Calu3 (cell line): ENCODE measurements around the gene NPAT. TPM values are rescaled to one million over a fixed set of nuclear protein-coding genes. Genes with fewer than 3 reads are reported as not detected.
"Not testable (repeated sequence)": the region's sequence is repeated elsewhere in the genome, so short reads cannot be mapped to it uniquely, and the experiment has no call there.

ENCODE experiments used
- BruUV-seq: library from RNA; stranded (reverse); fragments of 400-500 nt; replicated peaks from 2 replicates; lab custom pipeline; 2021; lab: Mats Ljungman, UMichigan
- CTCF ChIA-PET: fragments of 300-600 bp; sonication (Branson Sonifier 250); formaldehyde crosslinking; loops from one replicate; lab custom pipeline; 2022; ENCODE audit warnings: antibody characterized with exemption; lab: Charles Lee
- DNase-seq: peaks from one replicate; pipeline ENCODE4 v3.0.0; 2022
- H3K27ac Mint-ChIP-seq: one replicate; pipeline ENCODE4 v1.8.0; 2022; ENCODE audit warnings: mixed read lengths; ENCODE audit not compliant: unreplicated experiment
- H3K27me3 Mint-ChIP-seq: one replicate; pipeline ENCODE4 v1.8.0; 2022; ENCODE audit warnings: mixed read lengths; ENCODE audit not compliant: unreplicated experiment
- H3K36me3 Mint-ChIP-seq: one replicate; pipeline ENCODE4 v1.8.0; 2022; ENCODE audit warnings: mild to moderate bottlenecking, moderate library complexity, mixed read lengths; ENCODE audit not compliant: insufficient read depth, unreplicated experiment
- H3K4me1 Mint-ChIP-seq: one replicate; pipeline ENCODE4 v1.8.0; 2022; ENCODE audit warnings: mild to moderate bottlenecking, low read depth, mixed read lengths; ENCODE audit not compliant: unreplicated experiment
- H3K4me3 Mint-ChIP-seq: one replicate; pipeline ENCODE4 v1.8.0; 2022; ENCODE audit warnings: mild to moderate bottlenecking, low read depth, moderate library complexity, mixed read lengths; ENCODE audit not compliant: unreplicated experiment
- H3K9me3 Mint-ChIP-seq: one replicate; pipeline ENCODE4 v1.8.0; 2022; ENCODE audit warnings: low read depth, mixed read lengths; ENCODE audit not compliant: unreplicated experiment
- CTCF ChIP-seq: fragments of 200-600 bp; IDR thresholded peaks from one replicate; pipeline ENCODE4 v1.8.0; 2022; ENCODE audit warnings: antibody characterized with exemption; ENCODE audit not compliant: unreplicated experiment
- intact Hi-C: fragments of 100-400 bp; cut with micrococcal nuclease; formaldehyde crosslinking; loops from one replicate; pipeline ENCODE4 v1.10.0; 2022; ENCODE audit not compliant: unreplicated experiment
- total RNA-seq: library from RNA; stranded (reverse); gene quantifications from 2 replicates; pipeline ENCODE4 v1.2.3, GENCODE V29; 2022

The NPAT gene
- total RNA-seq, 1 experiment from 2014 or later: 11.5 TPM

GRCh38 chr11:108177570-108177969 is 44.9 kb downstream of the NPAT start:
- no peak for DNase-seq

GRCh38 chr11:108170184-108170583 is 52.3 kb downstream of the NPAT start:
- CTCF ChIA-PET: no interaction called here
- H3K9me3 Mint-ChIP-seq: no peaks in the 10 kb centered on the region
- intact Hi-C loops: no loop called here

More at GRCh38 chr11:108177570-108177969, 44.9 kb downstream of the NPAT start:
- BruUV-seq: no TSS peak
- no peak for TF ChIP-seq CTCF
- Mint-ChIP-seq H3K9me3 (no peaks in the 10 kb centered on the region), H3K36me3 (peaks cover 4% of the 10 kb centered on the region), H3K4me3 (no peak overlapping the region), H3K27me3 (no peaks in the 10 kb centered on the region), H3K4me1 (no peaks in the 10 kb centered on the region), H3K27ac (no peak overlapping the region)
- intact Hi-C loops: no loop called here
- CTCF ChIA-PET: no interaction called here

GRCh38 chr11:108167624-108168023 is 54.8 kb downstream of the NPAT start:
- no peak overlapping the region for H3K27ac Mint-ChIP-seq
- no peaks in the 10 kb centered on the region for H3K27me3 Mint-ChIP-seq
- H3K9me3 Mint-ChIP-seq: no peaks in the 10 kb centered on the region
- intact Hi-C loops: no loop called here
- H3K36me3 Mint-ChIP-seq: peaks cover 5% of the 10 kb centered on the region
- no peaks in the 10 kb centered on the region for H3K4me1 Mint-ChIP-seq
- no peak for TF ChIP-seq CTCF
- no TSS peak for BruUV-seq
- DNase-seq: no peak
- CTCF ChIA-PET: no interaction called here
- no peak overlapping the region for H3K4me3 Mint-ChIP-seq

More at GRCh38 chr11:108170184-108170583, 52.3 kb downstream of the NPAT start:
- H3K27me3 Mint-ChIP-seq: no peaks in the 10 kb centered on the region
- H3K4me1 Mint-ChIP-seq: no peaks in the 10 kb centered on the region
- no peak overlapping the region for H3K4me3 Mint-ChIP-seq
- H3K36me3 Mint-ChIP-seq: peaks cover 9% of the 10 kb centered on the region
- DNase-seq: no peak
- no TSS peak for BruUV-seq
- H3K27ac Mint-ChIP-seq: no peak overlapping the region
- no peak for TF ChIP-seq CTCF

- intact Hi-C loops, DNase-seq, H3K4me1 Mint-ChIP-seq, CTCF ChIA-PET, H3K36me3 Mint-ChIP-seq, H3K4me3 Mint-ChIP-seq, BruUV-seq, H3K9me3 Mint-ChIP-seq, H3K27me3 Mint-ChIP-seq, H3K27ac Mint-ChIP-seq: not testable (repeated sequence)
Measured at GRCh38 chr11:108162878-108163277, 59.6 kb downstream of the NPAT start.

GRCh38 chr11:108160970-108161566 is 61.4 kb downstream of the NPAT start:
- no peaks in the 10 kb centered on the region for H3K27me3 Mint-ChIP-seq
- no peak overlapping the region for H3K4me3 Mint-ChIP-seq
- H3K27ac Mint-ChIP-seq: no peak overlapping the region
- no peak for TF ChIP-seq CTCF
- H3K4me1 Mint-ChIP-seq: no peaks in the 10 kb centered on the region
- H3K36me3 Mint-ChIP-seq: peaks cover 5% of the 10 kb centered on the region
- no peaks in the 10 kb centered on the region for H3K9me3 Mint-ChIP-seq
- DNase-seq: no peak
- intact Hi-C loops: no loop called here
- BruUV-seq: no TSS peak
- CTCF ChIA-PET: no interaction called here
